Colonic mucosa (tissue), 4 donors: Measurements from ENCODE around the gene SORL1-AS1.

ENCODE experiments used
- DNase-seq: peaks from one replicate; pipeline ENCODE4 v3.0.0-alpha.2; 2020
- H3K27ac ChIP-seq: fragments of 200-600 bp; one replicate; pipeline ENCODE4 v1.8.0; 2021
- H3K27me3 ChIP-seq: fragments of 200-600 bp; one replicate; pipeline ENCODE4 v1.8.0; 2021
- H3K36me3 ChIP-seq: fragments of 200-600 bp; one replicate; pipeline ENCODE4 v1.8.0; 2021
- H3K4me1 ChIP-seq: fragments of 200-600 bp; one replicate; pipeline ENCODE4 v1.8.0; 2021; ENCODE audit warnings: mild to moderate bottlenecking
- H3K4me3 ChIP-seq: fragments of 200-600 bp; one replicate; pipeline ENCODE4 v1.8.0; 2021
- H3K9ac ChIP-seq, 2 donors: one replicate each; pipeline ENCODE4 v1.7.0; 2013; ENCODE audit warnings: control low read depth in 2 of 2, low read depth in 2 of 2, low read length in 2 of 2
- H3K9me3 ChIP-seq: fragments of 200-600 bp; one replicate; pipeline ENCODE4 v1.8.0; 2021
- intact Hi-C: fragments of 100-400 bp; cut with DNase I; formaldehyde crosslinking; loops from one replicate; pipeline ENCODE4 v1.14.1; 2022
- TF ChIP-seq, protein P1 (sequence below): fragments of 200-600 bp; IDR thresholded peaks from one replicate; pipeline ENCODE4 v1.8.0; 2022; ENCODE audit warnings: antibody characterized with exemption, mild to moderate bottlenecking
- donor health status: healthy.
- donor health status: DM: no; HTN: no; CAD: no.
- donor health status: DM: no; HTN: no; CAD: no.

The SORL1-AS1 gene

DNA sequence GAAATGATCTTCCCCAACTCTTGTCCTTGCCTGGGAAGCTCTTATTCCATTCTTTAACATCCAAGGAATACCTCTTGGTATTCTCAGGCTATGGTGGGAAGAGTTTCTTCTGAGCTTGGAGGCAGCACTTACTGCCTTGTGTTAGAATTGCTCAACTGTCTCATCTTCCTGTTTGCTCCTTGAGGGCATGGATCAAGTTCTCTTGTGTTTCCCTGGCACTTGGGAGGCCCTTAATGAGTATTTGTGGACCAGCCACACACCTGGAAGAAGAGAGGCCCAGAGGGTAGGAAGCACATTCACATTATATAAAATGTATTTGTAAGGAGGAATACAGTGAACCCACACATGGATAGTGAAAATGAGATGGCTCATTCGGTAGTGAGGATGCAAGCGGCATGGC lies 3.4 kb upstream of the SORL1-AS1 start:
- no peaks in the 10 kb centered on the region for H3K4me1 ChIP-seq
- H3K9ac ChIP-seq, result no peak overlapping the region
- intact Hi-C loops, result no loop called here
- H3K9me3 ChIP-seq, result no peaks in the 10 kb centered on the region
- no peak for DNase-seq
- no peaks in the 10 kb centered on the region for H3K27me3 ChIP-seq
- no peaks in the 10 kb centered on the region for H3K36me3 ChIP-seq
- TF ChIP-seq, protein P1, sequence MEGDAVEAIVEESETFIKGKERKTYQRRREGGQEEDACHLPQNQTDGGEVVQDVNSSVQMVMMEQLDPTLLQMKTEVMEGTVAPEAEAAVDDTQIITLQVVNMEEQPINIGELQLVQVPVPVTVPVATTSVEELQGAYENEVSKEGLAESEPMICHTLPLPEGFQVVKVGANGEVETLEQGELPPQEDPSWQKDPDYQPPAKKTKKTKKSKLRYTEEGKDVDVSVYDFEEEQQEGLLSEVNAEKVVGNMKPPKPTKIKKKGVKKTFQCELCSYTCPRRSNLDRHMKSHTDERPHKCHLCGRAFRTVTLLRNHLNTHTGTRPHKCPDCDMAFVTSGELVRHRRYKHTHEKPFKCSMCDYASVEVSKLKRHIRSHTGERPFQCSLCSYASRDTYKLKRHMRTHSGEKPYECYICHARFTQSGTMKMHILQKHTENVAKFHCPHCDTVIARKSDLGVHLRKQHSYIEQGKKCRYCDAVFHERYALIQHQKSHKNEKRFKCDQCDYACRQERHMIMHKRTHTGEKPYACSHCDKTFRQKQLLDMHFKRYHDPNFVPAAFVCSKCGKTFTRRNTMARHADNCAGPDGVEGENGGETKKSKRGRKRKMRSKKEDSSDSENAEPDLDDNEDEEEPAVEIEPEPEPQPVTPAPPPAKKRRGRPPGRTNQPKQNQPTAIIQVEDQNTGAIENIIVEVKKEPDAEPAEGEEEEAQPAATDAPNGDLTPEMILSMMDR, result no peak
- H3K4me3 ChIP-seq, result no peak overlapping the region
- no peak overlapping the region for H3K27ac ChIP-seq

DNA sequence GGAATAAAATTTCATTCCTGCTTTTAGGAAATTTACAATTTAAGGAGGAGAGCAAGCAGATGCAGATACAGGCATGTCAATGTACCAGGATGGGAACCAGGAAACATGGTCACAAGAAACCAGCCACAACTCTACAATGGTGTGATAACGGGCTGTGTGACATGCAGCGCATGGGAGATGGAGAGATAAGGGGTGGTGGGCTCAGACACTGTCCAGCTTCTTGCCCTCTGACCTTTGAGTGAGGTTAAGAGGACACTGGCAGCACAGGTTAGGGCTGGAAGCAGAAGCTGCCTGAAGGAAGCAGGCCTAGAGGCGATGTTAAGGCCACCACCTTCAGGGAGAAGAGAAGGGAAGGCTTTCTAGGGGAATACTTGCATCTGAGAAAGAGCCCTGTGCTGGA lies 2.3 kb upstream of the SORL1-AS1 start:
- TF ChIP-seq, protein P1, result no peak
- H3K27ac ChIP-seq, result no peak overlapping the region
- H3K9me3 ChIP-seq, result no peaks in the 10 kb centered on the region
- H3K4me3 ChIP-seq, result no peak overlapping the region
- intact Hi-C loops, result no loop called here
- DNase-seq, result no peak
- no peak overlapping the region for H3K9ac ChIP-seq
- no peaks in the 10 kb centered on the region for H3K4me1 ChIP-seq
- no peaks in the 10 kb centered on the region for H3K36me3 ChIP-seq
- H3K27me3 ChIP-seq, result no peaks in the 10 kb centered on the region

DNA sequence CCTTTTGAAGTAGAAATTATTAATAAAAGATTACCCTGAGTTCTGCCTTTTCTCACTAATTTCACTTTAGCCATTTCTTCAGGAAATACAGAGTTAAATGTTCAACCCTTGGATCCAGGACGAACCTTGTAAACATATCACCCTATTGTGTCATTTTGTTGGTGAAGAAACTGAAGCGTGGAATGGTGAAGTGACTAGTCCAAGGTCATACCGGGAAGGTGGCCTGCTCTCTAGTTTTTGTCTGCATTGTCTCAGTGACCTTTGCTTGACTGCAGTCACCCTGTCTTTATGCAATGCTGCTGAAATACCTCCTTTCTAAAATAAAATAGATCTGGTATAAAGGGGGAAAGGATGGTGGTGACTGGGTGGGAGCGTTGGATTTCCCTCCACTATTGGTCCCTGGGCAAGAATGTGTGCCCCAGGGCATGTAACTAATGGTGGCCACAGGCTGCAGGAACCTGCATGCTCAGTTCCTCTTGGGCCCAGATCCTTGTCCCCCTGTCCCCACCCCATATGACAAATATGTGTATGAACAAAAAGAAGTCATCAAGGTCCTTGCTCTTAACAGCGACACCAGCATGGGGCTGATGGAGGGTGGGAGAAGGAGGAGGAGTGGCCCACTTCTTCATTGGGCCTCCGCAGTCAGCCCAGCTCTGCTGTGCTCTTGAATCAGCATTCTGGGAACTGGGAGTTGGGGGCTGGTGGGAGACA lies 977 bp upstream of the SORL1-AS1 start:
- Histone ChIP-seq H3K27ac (no peak overlapping the region), H3K9me3 (no peaks in the 10 kb centered on the region), H3K9ac (peak overlapping the region in 1 of 2 donors; percentile 82), H3K27me3 (no peaks in the 10 kb centered on the region), H3K36me3 (no peaks in the 10 kb centered on the region), H3K4me3 (peak overlapping the region; percentile 6), H3K4me1 (no peaks in the 10 kb centered on the region)
- no peak for DNase-seq
- intact Hi-C loops, result no loop called here
- TF ChIP-seq, protein P1, result no peak

DNA sequence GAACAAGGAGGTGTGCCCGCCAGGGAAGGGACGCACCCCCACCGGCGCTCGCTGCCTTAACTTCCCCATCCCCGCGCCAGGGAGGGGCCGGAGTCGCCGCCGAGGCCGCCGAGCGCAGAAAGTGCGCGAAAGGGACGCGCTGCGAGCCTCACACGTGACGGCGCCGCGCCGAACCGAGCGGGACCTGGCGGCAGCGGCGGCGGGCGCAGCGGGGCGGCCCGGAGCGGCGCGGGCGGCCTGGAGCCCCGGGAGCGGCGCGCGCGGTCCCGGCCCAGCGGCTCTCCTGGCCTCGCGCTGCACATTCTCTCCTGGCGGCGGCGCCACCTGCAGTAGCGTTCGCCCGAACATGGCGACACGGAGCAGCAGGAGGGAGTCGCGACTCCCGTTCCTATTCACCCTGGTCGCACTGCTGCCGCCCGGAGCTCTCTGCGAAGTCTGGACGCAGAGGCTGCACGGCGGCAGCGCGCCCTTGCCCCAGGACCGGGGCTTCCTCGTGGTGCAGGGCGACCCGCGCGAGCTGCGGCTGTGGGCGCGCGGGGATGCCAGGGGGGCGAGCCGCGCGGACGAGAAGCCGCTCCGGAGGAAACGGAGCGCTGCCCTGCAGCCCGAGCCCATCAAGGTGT lies 670 bp downstream of the SORL1-AS1 start, which contains the start of gene SORL1:
SORL1 (plus strand) TSS at position 329 of the 623 bp plus-strand sequence; CDS start at position 347, 18 bp downstream.
- Histone ChIP-seq H3K4me1 (no peaks in the 10 kb centered on the region), H3K36me3 (no peaks in the 10 kb centered on the region)

DNA sequence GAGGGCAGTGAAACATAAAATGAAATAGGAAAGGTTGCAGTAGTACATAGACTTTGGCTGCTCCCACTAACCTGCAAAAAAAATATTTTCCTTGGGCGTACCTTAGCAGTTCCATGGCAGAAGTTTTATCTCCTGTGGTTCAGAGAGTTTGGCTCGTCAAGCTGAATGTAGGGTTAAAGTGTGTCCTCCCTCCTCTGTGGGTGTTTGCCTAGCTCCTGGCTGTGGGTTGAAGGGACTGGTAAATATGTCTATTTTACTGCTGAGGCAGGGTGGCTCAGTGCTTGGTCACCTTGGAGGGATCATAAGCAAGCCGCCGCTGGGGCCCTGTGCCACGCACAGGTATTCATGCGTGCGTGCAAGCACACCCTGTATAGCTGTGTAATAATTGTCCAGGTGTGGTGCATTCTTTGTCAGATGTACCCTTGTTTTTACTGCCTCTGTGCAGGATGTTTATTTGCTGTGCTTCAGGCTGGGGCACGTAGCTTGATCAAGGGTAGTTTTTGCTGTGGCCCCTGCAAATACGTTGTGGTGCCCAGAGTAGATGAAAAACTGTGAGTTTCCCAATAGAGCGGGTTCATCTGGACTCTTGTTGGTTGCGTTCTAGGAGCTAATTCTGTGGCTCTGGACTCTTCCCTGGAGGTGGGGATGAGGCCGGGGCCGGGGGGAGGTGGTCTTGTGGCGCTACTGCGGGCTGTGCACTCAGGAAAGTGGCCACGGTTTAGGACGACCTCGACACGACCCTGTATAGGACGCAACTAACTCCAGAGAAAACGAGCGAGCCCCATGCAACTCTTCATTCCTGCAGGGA lies 1.4 kb downstream of the SORL1-AS1 start:
- H3K27me3 ChIP-seq, result no peaks in the 10 kb centered on the region
- peak; percentile 81 for DNase-seq
- TF ChIP-seq, protein P1, result no peak
- intact Hi-C loops, result no loop called here
- H3K36me3 ChIP-seq, result no peaks in the 10 kb centered on the region
- H3K4me1 ChIP-seq, result no peaks in the 10 kb centered on the region
- no peaks in the 10 kb centered on the region for H3K9me3 ChIP-seq
- peak overlapping the region; percentile 71 to 79 for H3K9ac ChIP-seq
- peak overlapping the region; percentile 79 for H3K4me3 ChIP-seq
- H3K27ac ChIP-seq, result peak overlapping the region; percentile 92

More for the DNA sequence above, 670 bp downstream of the SORL1-AS1 start, which contains the start of gene SORL1:
- H3K9ac ChIP-seq, result peak within 1 kb of the TSS; percentile 82 to 83
- peak; percentile 85 for DNase-seq
- H3K4me3 ChIP-seq, result peak within 1 kb of the TSS; percentile 79
- intact Hi-C loops, result no loop called here
- no peaks in the 10 kb centered on the region for H3K27me3 ChIP-seq
- peak within 1 kb of the TSS; percentile 92 for H3K27ac ChIP-seq
- TF ChIP-seq, protein P1, result peak; percentile 32
- H3K9me3 ChIP-seq, result no peaks in the 10 kb centered on the region
